Endodermal cell (in vitro differentiated cells): ENCODE measurements around the gene IGLL5. TPM values are rescaled to one million over a fixed set of nuclear protein-coding genes. Genes with fewer than 3 reads are reported as not detected.

ENCODE experiments used
- DNase-seq: peaks from one replicate; pipeline ENCODE4 v3.0.0-alpha.2; 2017
- H3K27ac ChIP-seq: 2 replicates; pipeline ENCODE4 v1.5.1; 2013; ENCODE audit warnings: mild to moderate bottlenecking, low read depth, low read length, moderate library complexity
- H3K27me3 ChIP-seq: 2 replicates; pipeline ENCODE4 v1.6.1; 2013; ENCODE audit warnings: mild to moderate bottlenecking, low read length, moderate library complexity; ENCODE audit not compliant: insufficient read depth, control insufficient read depth, poor library complexity, severe bottlenecking
- H3K36me3 ChIP-seq: 2 replicates; pipeline ENCODE4 v1.7.0; 2013; ENCODE audit warnings: mild to moderate bottlenecking, low read length, moderate library complexity; ENCODE audit not compliant: control insufficient read depth, insufficient read depth
- H3K4me1 ChIP-seq: one replicate; pipeline ENCODE4 v1.7.0; 2013; ENCODE audit warnings: low read length; ENCODE audit not compliant: control insufficient read depth, insufficient read depth
- H3K4me3 ChIP-seq: 2 replicates; pipeline ENCODE4 v1.5.1; 2013; ENCODE audit warnings: mild to moderate bottlenecking, low read length, moderate library complexity
- H3K9ac ChIP-seq: 2 replicates; pipeline ENCODE4 v1.6.1; 2013; ENCODE audit warnings: mild to moderate bottlenecking, low read length, moderate library complexity; ENCODE audit not compliant: poor library complexity, severe bottlenecking; ENCODE audit errors: extremely low read depth
- H3K9me3 ChIP-seq: 2 replicates; pipeline ENCODE4 v1.6.1; 2013; ENCODE audit warnings: mild to moderate bottlenecking, low read length, moderate library complexity; ENCODE audit not compliant: control insufficient read depth
- H3K27ac Mint-ChIP-seq: 2 replicates; pipeline ENCODE4 v1.8.0; 2020; ENCODE audit warnings: mixed read lengths
- H3K27me3 Mint-ChIP-seq: 2 replicates; pipeline ENCODE4 v1.8.0; 2021; ENCODE audit warnings: mild to moderate bottlenecking, mixed read lengths; ENCODE audit not compliant: insufficient read depth
- H3K36me3 Mint-ChIP-seq: 2 replicates; pipeline ENCODE4 v1.8.0; 2020; ENCODE audit warnings: low read depth, mixed read lengths
- H3K4me1 Mint-ChIP-seq: 2 replicates; pipeline ENCODE4 v1.8.0; 2020; ENCODE audit warnings: mixed read lengths
- H3K4me3 Mint-ChIP-seq: 2 replicates; pipeline ENCODE4 v1.8.0; 2020; ENCODE audit warnings: mild to moderate bottlenecking, moderate library complexity, mixed read lengths
- H3K9me3 Mint-ChIP-seq: 2 replicates; pipeline ENCODE4 v1.8.0; 2020; ENCODE audit warnings: mild to moderate bottlenecking, mixed read lengths
- WGBS, 2 experiments: methylation state at CpG; one replicate each; pipeline versions ENCODE4 v1.1.5 to v1.1.7; 2013; ENCODE audit warnings: missing lambda C conversion rate in 2 of 2, mixed read lengths in 1 of 2; ENCODE audit not compliant: insufficient coverage in 1 of 2, insufficient read length in 1 of 2; 5-methylcytosine and 5-hydroxymethylcytosine counted together
- total RNA-seq, 2 donors: library from RNA; stranded (reverse); fragmentation: NEBNext Ultra II Directional in 1 of 2; extraction: Animal tissue kit (Norgen Biotek cat#: 25700) in 1 of 2; gene quantifications; 2 replicates in 1 of 2; 3 replicates in 1 of 2; pipeline ENCODE4 v1.2.1, GENCODE V29; 2021
- TF ChIP-seq, protein P1 (sequence below): fragments of 200-600 bp; sonication (generic); conservative IDR thresholded peaks from 2 replicates; pipeline ENCODE4 v1.5.0; 2021; ENCODE audit warnings: antibody characterized with exemption, mild to moderate bottlenecking

The IGLL5 gene
- total RNA-seq, 2 donors from 2014 or later: not detected

DNA sequence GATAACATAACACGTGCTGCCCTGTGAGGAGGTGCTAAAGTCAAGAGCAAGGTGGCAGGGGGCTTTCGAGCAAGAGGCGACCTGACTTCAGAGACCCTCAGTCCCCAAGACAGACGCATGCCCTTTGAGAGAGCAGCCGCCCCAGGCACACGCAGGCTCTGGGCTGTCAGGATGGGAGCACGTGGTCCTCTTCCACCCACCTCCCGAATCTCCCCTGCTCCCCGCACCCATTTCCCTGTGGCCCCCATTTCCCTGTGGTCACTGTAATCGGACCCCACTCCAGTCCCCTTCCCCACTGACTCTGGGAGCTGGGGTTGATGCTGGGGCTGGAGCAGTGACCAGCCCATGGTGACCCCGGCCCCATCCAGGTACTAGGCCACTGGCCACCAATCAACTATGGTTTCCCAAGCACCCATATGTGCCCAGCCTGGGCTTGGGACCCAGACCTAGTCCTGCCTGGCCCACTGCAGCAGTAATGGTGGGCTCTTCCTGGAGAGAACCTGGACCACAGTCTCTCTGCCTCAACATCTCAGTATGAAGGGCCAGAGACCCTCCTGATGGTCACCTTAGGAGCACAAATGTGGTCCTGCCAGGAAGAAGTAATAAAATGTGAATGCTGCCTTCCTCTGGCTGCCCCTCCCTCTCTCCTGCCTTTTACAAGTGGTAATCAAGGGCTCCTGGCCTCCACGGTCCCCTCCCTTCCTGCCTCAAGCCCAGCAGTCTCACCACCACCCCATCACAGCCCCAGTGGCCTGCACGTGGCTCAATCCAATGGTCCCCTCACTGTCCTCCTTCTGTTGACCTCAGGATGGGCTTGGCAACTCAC is 39.0 kb downstream of the IGLL5 start:
- 82% methylated on average over 13 of the region's 13 CpGs; no CpG with 5 or more reads in 1 of the 2 experiments for WGBS, 2 experiments
- TF ChIP-seq, protein P1, sequence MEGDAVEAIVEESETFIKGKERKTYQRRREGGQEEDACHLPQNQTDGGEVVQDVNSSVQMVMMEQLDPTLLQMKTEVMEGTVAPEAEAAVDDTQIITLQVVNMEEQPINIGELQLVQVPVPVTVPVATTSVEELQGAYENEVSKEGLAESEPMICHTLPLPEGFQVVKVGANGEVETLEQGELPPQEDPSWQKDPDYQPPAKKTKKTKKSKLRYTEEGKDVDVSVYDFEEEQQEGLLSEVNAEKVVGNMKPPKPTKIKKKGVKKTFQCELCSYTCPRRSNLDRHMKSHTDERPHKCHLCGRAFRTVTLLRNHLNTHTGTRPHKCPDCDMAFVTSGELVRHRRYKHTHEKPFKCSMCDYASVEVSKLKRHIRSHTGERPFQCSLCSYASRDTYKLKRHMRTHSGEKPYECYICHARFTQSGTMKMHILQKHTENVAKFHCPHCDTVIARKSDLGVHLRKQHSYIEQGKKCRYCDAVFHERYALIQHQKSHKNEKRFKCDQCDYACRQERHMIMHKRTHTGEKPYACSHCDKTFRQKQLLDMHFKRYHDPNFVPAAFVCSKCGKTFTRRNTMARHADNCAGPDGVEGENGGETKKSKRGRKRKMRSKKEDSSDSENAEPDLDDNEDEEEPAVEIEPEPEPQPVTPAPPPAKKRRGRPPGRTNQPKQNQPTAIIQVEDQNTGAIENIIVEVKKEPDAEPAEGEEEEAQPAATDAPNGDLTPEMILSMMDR: no peak
- H3K9ac ChIP-seq: no peak overlapping the region
- Mint-ChIP-seq H3K4me3 (no peak overlapping the region), H3K4me1 (peaks cover 27% of the 10 kb centered on the region), H3K27me3 (peaks cover 14% of the 10 kb centered on the region), H3K27ac (peak overlapping the region; percentile 81), H3K9me3 (no peaks in the 10 kb centered on the region), H3K36me3 (no peaks in the 10 kb centered on the region)
- H3K36me3 ChIP-seq: no peaks in the 10 kb centered on the region
- H3K4me1 ChIP-seq: peaks cover 13% of the 10 kb centered on the region
- H3K9me3 ChIP-seq: no peaks in the 10 kb centered on the region
- H3K4me3 ChIP-seq: no peak overlapping the region
- no peaks in the 10 kb centered on the region for H3K27me3 ChIP-seq
- H3K27ac ChIP-seq: no peak overlapping the region
- peak; percentile 59 for DNase-seq

DNA sequence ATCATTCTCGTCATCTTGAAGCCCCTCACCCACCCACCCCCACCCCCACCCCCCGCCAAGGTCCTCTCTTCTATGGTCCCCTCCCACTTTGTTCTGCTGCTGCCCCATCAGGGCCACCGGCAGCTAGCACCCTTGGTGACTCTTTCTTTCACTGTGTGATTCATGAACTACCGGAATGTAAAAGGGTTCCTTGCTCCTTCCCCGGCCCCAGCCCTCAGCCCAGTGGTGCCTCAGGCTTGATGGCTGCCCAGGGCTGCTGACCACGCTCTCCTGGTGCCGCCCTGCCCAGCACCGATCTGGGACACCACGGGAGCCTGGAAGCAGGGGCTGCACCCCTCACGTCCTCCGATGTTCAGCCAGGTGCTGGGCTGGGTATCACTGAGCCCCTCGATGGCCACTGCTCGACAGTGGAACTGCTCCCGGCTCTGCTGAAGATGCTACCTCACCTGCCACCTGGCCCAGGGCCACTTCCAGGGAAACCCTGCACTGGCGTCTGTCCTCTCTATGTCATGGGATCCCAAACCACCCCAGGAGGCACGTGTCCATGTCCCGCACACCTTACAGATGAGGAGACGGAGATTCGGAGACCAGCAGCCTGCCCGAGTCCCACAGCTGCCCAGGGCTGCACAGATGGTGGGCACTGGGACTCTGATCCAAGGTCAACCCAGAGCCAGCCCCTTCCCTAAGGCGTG is 39.7 kb downstream of the IGLL5 start:
- H3K27ac Mint-ChIP-seq: no peak overlapping the region
- H3K9ac ChIP-seq: no peak overlapping the region
- H3K27me3 Mint-ChIP-seq: peaks cover 10% of the 10 kb centered on the region
- no peak overlapping the region for H3K4me3 Mint-ChIP-seq
- H3K4me1 ChIP-seq: peaks cover 13% of the 10 kb centered on the region
- no peaks in the 10 kb centered on the region for H3K9me3 ChIP-seq
- no peak overlapping the region for H3K4me3 ChIP-seq
- DNase-seq: no peak
- H3K27me3 ChIP-seq: no peaks in the 10 kb centered on the region
- H3K36me3 ChIP-seq: no peaks in the 10 kb centered on the region
- H3K27ac ChIP-seq: no peak overlapping the region
- 84 to 94% methylated on average over 6 to 19 of the region's 21 CpGs for whole genome bisulfite sequencing, 2 experiments
- peaks cover 27% of the 10 kb centered on the region for H3K4me1 Mint-ChIP-seq
- TF ChIP-seq, protein P1: no peak
- no peaks in the 10 kb centered on the region for H3K36me3 Mint-ChIP-seq
- H3K9me3 Mint-ChIP-seq: no peaks in the 10 kb centered on the region

DNA sequence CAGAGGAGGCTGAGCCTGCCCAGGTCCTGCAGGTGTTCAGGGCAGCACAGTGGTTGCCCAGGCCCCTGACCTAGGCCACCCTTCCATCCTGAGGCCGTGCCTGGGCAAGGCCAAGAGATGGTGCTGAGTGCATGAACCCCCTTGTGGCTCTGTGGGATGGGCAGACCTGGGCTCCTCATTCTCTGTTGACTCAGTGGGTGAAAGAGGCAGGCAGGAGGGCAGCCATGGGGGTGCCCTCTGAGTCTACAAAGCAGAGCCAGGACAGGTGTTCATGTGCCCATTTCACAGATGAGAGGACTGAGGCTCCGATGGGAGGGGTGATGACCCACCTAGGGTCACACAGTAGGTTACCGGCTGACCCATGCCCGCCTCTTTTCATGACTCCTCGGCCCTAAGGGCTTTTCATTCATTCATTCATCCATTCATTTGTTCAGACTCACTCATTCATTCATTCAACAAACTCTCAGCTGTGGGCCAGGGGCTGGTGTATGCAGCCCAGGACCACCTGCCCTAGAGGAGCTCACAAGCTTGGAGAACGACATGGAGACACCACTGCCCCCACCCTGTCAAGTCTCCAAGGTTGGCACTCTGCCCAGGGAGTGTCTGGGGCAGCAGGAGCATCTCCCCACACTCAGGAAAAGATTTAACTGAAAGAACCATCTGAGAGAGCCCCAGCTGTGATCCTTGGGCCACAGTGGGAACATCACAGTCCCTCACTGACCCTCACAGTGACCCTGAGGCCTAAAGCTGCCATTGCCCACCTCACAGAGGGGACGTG is 40.5 kb downstream of the IGLL5 start:
- Mint-ChIP-seq H3K4me3 (no peak overlapping the region), H3K4me1 (peaks cover 27% of the 10 kb centered on the region), H3K27ac (no peak overlapping the region), H3K36me3 (no peaks in the 10 kb centered on the region), H3K9me3 (no peaks in the 10 kb centered on the region), H3K27me3 (peaks cover 10% of the 10 kb centered on the region)
- Histone ChIP-seq H3K9me3 (no peaks in the 10 kb centered on the region), H3K36me3 (no peaks in the 10 kb centered on the region), H3K4me3 (no peak overlapping the region), H3K27me3 (no peaks in the 10 kb centered on the region), H3K9ac (no peak overlapping the region), H3K27ac (no peak overlapping the region), H3K4me1 (peaks cover 13% of the 10 kb centered on the region)
- WGBS, 2 experiments: 89 to 93% methylated on average over 5 to 7 of the region's 7 CpGs
- TF ChIP-seq, protein P1: no peak
- DNase-seq: no peak
